Esophagus squamous epithelium (tissue), 5 donors: ENCODE results near the gene MXD4. TPM values are rescaled to one million over a fixed set of nuclear protein-coding genes. Genes with fewer than 3 reads are reported as not detected.

Source experiments
- DNase-seq: peaks from one replicate; lab custom pipeline; 2025; lab: John Stamatoyannopoulos, UW
- H3K27ac ChIP-seq, 4 donors: fragments of 200-600 bp; sonication (generic); one replicate each; pipeline ENCODE4 v1.5.1; 2016 to 2019; ENCODE audit warnings: mild to moderate bottlenecking in 1 of 4
- H3K27me3 ChIP-seq, 4 donors: fragments of 200-600 bp; sonication (generic); 1 replicate in 3 of 4; 2 replicates in 1 of 4; pipeline versions ENCODE4 v1.5.1 to v1.6.0; 2017 to 2021; ENCODE audit warnings: antibody characterized with exemption in 1 of 4
- H3K36me3 ChIP-seq, 3 donors: fragments of 200-600 bp; sonication (generic); one replicate each; pipeline ENCODE4 v1.5.1; 2016 to 2019
- H3K4me1 ChIP-seq, 3 donors: fragments of 200-600 bp; sonication (generic); one replicate each; pipeline ENCODE4 v1.5.1; 2017 to 2019
- H3K4me3 ChIP-seq, 4 donors: fragments of 200-600 bp; sonication (generic); 1 replicate in 3 of 4; 2 replicates in 1 of 4; pipeline ENCODE4 v1.5.1; 2016 to 2019; ENCODE audit warnings: mild to moderate bottlenecking in 2 of 4, moderate library complexity in 1 of 4
- H3K9me3 ChIP-seq, 3 donors: fragments of 200-600 bp; sonication (generic); one replicate each; pipeline ENCODE4 v1.5.1; 2016 to 2019
- CTCF ChIP-seq, 6 experiments: fragments of 450-650 bp in 4 of 6; fragments of 200-600 bp in 2 of 6; sonication (generic) in 2 of 6; IDR thresholded peaks; one replicate each; pipeline ENCODE4 v1.5.1; 2016 to 2019; ENCODE audit warnings: antibody characterized with exemption in 6 of 6, mild to moderate bottlenecking in 4 of 6, moderate library complexity in 4 of 6
- POLR2A ChIP-seq, 4 donors: fragments of 450-650 bp; IDR thresholded peaks; one replicate each; pipeline ENCODE4 v1.6.1; 2017; ENCODE audit warnings: antibody characterized with exemption in 4 of 4, mild to moderate bottlenecking in 4 of 4, moderate library complexity in 3 of 4
- WGBS, 2 donors: methylation state at CpG; one replicate each; pipeline ENCODE4 v1.1.5; 2018; 5-methylcytosine and 5-hydroxymethylcytosine counted together
- intact Hi-C: fragments of 100-400 bp; cut with DNase I; formaldehyde crosslinking; loops from one replicate; pipeline ENCODE4 v1.15.0; 2022
- total RNA-seq, 4 donors: library from RNA; depleted of rRNA; stranded (reverse); fragments of >200 nt; gene quantifications; one replicate each; pipeline ENCODE4 v1.1.0, GENCODE V29; 2016
- donor health status: DM: yes; HTN: yes; CAD: no.

Gene MXD4
- total RNA-seq, 4 donors from 2014 or later: 12.9 to 32.2 (median 27.8) TPM

- H3K36me3 ChIP-seq: no peaks in the 10 kb centered on the region
- WGBS, 2 donors: 67 to 93% methylated on average over 6 to 10 of the region's 27 CpGs
- no peaks in the 10 kb centered on the region for H3K27me3 ChIP-seq
- intact Hi-C loops: no loop called here
- peaks cover 0 to 8% (median 0%) of the 10 kb centered on the region in 3 donors for H3K4me1 ChIP-seq
- no peak for DNase-seq
- no peak overlapping the region for H3K4me3 ChIP-seq
- H3K27ac ChIP-seq: no peak overlapping the region
- no peak for TF ChIP-seq CTCF (IDR thresholded peaks at IDR 0.05)
- no peak for TF ChIP-seq POLR2A (IDR thresholded peaks at IDR 0.05)
- no peaks in the 10 kb centered on the region for H3K9me3 ChIP-seq
Measured at GRCh38 chr4:2285613-2286381, 23.9 kb upstream of the MXD4 start.

GRCh38 chr4:2284934-2285612 is 23.2 kb upstream of the MXD4 start:
- no peak overlapping the region for H3K4me3 ChIP-seq
- no peak for DNase-seq
- no peaks in the 10 kb centered on the region for H3K27me3 ChIP-seq
- no peak overlapping the region for H3K27ac ChIP-seq
- H3K36me3 ChIP-seq: no peaks in the 10 kb centered on the region
- no peak for TF ChIP-seq POLR2A (IDR thresholded peaks at IDR 0.05)
- TF ChIP-seq CTCF (IDR thresholded peaks at IDR 0.05): no peak
- intact Hi-C loops: no loop called here
- H3K4me1 ChIP-seq: peaks cover 0 to under 1% (median 0%) of the 10 kb centered on the region in 3 donors
- no peaks in the 10 kb centered on the region for H3K9me3 ChIP-seq
- 84 to 88% methylated on average over 14 to 15 of the region's 15 CpGs for WGBS, 2 donors

- Histone ChIP-seq H3K4me1 (no peaks in the 10 kb centered on the region), H3K9me3 (no peaks in the 10 kb centered on the region), H3K27me3 (no peaks in the 10 kb centered on the region), H3K36me3 (no peaks in the 10 kb centered on the region), H3K4me3 (no peak overlapping the region), H3K27ac (no peak overlapping the region)
- TF ChIP-seq CTCF (IDR thresholded peaks at IDR 0.05) (no peak), POLR2A (IDR thresholded peaks at IDR 0.05) (no peak)
- DNase-seq: no peak
- WGBS, 2 donors: 98 to 100% methylated on average over 6 to 8 of the region's 23 CpGs
- intact Hi-C loops: no loop called here
Measured at GRCh38 chr4:2284161-2284933, 22.4 kb upstream of the MXD4 start.

GRCh38 chr4:2283199-2283711 is 21.3 kb upstream of the MXD4 start:
- H3K4me3 ChIP-seq: no peak overlapping the region
- no peaks in the 10 kb centered on the region for H3K4me1 ChIP-seq
- DNase-seq: no peak
- intact Hi-C loops: no loop called here
- no peak for TF ChIP-seq POLR2A (IDR thresholded peaks at IDR 0.05)
- no peak for TF ChIP-seq CTCF (IDR thresholded peaks at IDR 0.05)
- H3K9me3 ChIP-seq: no peaks in the 10 kb centered on the region
- no peaks in the 10 kb centered on the region for H3K27me3 ChIP-seq
- WGBS, 2 donors: 93% methylated on average over 3 of the region's 3 CpGs
- no peak overlapping the region for H3K27ac ChIP-seq
- H3K36me3 ChIP-seq: no peaks in the 10 kb centered on the region
